Esophagus squamous epithelium (tissue), 4 donors: ENCODE data around the gene NLRP8.

Experiments used
- POLR2A ChIP-seq, 4 donors: fragments of 450-650 bp; IDR thresholded peaks; one replicate each; pipeline ENCODE4 v1.6.1; 2017; ENCODE audit warnings: antibody characterized with exemption in 4 of 4, mild to moderate bottlenecking in 4 of 4, moderate library complexity in 3 of 4
- TF ChIP-seq, protein P1 (sequence below), 6 experiments: fragments of 450-650 bp in 4 of 6; fragments of 200-600 bp in 2 of 6; sonication (generic) in 2 of 6; IDR thresholded peaks; one replicate each; pipeline ENCODE4 v1.5.1; 2016 to 2019; ENCODE audit warnings: antibody characterized with exemption in 6 of 6, mild to moderate bottlenecking in 4 of 6, moderate library complexity in 4 of 6

DNA sequence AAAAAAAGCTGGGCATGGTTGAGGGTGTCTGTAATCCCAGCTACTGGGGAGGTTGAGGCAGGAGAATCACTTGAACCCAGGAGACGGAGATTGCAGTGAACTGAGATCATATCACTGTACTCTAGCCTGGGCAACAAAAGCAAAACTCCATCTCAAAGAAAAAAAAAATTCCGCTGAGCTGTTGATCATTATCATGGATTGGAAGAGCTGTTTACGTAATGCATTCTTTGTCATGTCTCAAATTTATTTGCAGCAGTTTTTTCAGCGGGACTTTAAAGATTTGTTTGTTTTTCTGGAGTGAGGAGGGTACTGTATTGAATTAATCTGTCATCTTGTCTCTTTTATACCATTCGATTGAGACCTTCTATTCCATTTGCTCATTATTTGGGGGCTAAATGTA lies 43.2 kb downstream of the NLRP8 start:
- TF ChIP-seq, protein P1, sequence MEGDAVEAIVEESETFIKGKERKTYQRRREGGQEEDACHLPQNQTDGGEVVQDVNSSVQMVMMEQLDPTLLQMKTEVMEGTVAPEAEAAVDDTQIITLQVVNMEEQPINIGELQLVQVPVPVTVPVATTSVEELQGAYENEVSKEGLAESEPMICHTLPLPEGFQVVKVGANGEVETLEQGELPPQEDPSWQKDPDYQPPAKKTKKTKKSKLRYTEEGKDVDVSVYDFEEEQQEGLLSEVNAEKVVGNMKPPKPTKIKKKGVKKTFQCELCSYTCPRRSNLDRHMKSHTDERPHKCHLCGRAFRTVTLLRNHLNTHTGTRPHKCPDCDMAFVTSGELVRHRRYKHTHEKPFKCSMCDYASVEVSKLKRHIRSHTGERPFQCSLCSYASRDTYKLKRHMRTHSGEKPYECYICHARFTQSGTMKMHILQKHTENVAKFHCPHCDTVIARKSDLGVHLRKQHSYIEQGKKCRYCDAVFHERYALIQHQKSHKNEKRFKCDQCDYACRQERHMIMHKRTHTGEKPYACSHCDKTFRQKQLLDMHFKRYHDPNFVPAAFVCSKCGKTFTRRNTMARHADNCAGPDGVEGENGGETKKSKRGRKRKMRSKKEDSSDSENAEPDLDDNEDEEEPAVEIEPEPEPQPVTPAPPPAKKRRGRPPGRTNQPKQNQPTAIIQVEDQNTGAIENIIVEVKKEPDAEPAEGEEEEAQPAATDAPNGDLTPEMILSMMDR (IDR thresholded peaks at IDR 0.05): no peak
- no peak for TF ChIP-seq POLR2A (IDR thresholded peaks at IDR 0.05)
